GM15510 (cell line): ENCODE measurements around the gene AKAP5.

ENCODE experiments used
- POLR2A ChIP-seq: IDR thresholded peaks from 3 replicates; pipeline ENCODE4 v1.6.1; 2011; ENCODE audit warnings: borderline replicate concordance; ENCODE audit not compliant: insufficient read length; ENCODE audit errors: extremely low read depth

The AKAP5 gene

DNA sequence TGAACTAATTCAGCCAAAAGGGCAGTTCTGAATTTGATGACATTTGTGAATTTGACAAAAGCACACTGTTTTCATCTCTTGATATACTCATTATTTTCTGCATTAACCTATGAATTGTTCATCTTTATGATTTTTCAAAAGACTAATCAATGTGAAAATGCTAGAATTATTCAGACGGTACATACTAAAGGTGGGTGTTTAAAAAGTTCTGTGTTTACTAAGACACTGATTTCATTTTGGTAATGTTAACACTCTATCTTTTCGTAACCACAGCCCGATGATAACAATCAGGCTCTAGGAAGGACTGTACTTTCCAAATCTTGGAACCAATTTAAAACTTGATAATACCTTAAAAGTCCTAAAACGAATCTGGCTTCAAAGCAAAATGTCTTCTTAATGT is 9.4 kb downstream of the AKAP5 start:
- no peak for TF ChIP-seq POLR2A

DNA sequence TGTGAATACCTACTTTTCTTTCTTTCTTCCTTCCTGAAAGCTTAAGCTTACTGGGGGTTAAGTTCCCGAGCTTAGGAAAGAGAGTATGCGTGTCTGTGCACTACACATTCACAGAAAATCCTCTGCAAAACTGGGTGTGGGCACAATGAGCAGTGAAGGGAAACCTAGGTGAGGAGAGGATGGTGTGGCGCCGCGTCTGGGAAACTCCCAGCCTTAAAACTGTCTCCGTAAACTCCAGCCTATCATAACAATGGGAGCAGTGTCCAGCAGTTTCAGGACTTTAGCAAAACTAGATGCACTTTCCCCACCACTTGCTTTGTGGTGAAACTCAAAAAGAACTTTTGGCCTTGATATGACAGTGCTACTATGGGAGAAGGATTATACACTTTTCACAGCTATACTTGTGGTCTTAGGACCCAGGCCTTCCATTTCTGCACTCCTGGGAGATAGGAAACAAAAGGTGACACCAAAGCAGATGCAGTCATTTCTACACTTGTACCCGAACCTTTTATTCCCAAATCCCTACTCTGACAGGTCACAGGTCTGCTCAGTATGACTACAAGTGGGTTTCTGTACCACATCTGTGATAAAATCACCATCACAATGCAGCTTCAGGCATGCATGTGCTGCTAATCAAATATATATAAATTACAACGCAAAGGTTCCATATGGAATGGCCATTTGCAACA is 10.4 kb downstream of the AKAP5 start:
- no peak for TF ChIP-seq POLR2A

DNA sequence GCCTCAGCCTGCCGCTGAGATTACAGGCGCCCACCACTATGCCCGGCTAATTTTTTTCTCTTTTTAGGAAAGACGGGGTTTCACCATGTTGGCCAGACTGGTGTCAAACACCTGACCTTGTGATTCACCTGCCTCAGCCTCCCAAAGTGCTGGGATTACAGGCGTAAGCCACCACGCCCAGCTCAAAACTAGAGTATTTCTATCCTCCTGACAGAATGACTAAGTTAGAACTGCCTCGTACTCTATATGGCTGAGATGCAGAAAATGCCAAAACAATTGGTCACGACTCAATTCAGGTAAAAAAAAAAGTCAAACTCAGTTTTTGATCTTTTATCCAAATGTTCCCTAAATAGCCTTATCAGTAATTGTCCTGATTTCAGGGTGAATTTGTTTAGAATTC is 11.1 kb downstream of the AKAP5 start:
- TF ChIP-seq POLR2A = no peak

DNA sequence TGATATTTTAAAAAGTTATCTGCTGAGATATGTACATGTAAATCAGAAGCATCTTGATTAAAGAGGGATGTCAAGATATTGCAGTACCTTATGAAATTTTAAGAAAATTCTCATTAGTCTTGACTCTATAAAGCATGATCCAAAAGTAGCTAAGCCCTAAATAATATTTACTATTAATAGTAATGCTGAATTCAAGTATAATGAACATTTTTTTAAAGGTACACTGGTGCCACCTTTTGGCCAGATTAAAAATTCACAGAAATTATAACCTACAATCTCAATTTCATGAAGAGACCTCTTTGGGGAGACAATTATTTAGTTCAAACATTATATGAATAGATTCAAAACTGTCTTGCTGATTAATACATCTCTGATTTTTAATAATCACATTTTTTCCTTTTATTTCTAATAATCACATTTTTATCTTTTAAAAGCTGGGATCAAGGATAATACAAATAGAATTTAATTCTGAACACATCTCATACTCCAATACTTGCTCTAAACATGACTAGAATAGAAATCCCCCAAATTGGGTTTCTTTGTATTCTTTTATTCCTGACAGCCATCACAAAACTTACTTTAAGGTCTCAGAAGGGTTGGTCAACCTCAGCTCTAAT is 13.4 kb downstream of the AKAP5 start:
- TF ChIP-seq POLR2A = no peak

DNA sequence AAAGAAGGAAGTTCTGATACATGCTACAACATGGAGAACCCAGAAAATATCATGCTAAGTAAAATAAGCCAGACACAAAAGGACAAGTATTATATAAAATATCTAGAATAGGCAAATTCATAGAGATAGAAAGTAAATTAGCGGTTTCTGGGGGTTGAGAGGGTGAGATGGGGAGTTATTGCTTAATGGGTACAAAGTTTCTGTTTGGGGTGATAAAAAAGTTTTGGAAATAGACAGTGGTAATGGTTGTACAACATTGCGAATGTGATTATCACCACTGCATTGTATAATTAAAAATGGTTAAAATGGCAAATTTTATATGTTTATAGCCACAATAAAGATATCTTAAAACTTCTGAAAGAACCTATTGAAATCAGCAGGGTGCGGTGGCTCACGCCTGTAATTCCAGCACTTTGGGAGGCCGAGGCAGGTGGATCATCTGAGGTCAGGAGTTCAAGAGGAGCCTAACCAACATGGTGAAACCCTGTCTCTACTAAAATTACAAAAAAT is 23.3 kb downstream of the AKAP5 start:
- no peak for TF ChIP-seq POLR2A

DNA sequence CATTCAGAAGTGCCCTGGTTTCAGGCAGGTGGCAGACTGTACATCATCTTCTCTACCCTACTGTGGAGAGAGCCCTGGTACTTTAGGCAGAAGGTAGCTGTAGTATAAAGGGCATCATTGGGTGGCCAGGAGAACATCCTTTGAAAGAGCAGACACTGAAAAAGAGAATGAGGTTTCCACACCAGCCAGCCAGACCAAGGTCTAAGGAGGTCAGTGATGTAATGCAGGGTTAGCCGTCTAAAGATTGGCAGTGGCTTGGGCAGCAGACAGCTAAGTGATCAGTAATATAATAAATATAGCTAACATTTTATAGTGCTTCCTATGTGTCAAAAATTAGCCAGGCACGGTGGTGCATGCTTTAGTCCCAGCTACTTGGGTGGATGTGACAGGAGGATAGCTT is 26.3 kb downstream of the AKAP5 start:
- no peak for TF ChIP-seq POLR2A

DNA sequence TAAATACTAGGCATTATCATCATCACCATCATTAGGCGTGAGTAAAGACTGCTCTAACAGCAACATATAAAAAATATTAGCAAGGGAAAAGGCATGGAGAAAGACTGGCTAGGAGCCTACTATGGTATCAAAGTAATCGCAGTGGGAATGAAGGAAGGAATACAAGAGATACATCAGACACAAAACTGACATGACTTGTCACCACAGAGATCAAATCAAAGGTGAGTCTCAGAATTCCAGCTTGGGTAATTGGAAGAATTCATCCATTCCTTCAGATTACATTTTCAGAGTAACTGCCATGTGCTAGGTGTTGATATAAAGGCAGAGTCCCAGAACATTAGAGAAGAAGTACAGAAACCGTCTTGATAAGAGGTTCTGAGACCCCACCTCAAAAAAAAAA is 28.2 kb downstream of the AKAP5 start:
- TF ChIP-seq POLR2A = no peak

DNA sequence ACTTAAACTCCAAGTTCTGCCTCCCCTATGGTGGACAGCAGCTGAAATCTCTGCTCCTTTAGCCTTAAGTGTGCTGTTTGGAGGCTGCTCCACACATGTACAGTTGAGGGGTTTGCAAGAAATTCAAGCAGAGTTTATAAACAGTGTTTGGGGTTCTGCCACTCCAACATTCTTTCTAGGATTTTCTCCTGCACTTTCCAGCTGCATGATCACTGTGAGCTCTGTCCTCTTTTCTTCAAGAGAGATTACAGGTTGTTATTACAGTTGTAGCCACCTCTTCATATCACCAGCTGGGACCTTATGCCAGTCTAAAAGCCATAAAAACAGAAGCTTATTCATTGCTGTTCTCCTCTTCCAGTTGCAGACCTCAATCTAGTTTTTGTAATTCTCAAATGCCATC is 30.0 kb downstream of the AKAP5 start:
- no peak for TF ChIP-seq POLR2A

DNA sequence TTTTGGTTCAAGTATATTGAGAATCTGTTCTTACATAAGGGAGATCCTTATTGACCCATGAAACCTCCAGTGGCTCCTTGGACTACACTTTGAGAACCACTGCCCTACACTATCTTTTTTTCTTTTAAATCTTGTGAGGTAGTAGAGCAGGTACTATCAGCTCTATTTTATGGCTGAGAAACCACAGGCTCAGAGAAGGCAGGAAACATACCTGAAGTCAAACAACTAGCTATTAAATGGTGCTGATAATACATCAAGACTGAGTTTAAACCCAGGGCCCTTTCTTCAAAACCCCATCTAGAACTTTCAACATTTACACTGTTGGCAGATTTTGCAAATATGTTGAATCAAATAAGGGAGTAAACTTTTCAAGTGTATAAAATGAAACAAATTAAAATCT is 31.5 kb downstream of the AKAP5 start:
- no peak for TF ChIP-seq POLR2A

DNA sequence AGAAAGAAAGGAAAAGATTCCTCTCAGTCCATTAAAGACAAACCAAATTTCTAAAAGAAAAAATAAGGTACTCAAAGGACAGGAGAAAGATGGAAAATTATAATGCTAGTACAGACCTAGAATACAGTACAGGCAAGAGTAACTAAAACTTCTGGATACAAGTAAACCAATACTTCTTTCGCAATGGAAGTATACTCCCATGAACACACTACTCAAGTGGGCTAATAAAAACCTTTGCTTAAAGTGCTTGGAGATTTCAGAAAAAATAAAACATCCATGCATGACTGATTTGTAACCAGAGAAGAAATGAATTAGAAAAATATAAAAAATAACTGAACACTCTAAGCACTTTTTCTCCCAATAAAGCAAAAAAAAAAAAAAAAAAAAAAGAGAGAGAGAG is 34.8 kb downstream of the AKAP5 start:
- no peak for TF ChIP-seq POLR2A

DNA sequence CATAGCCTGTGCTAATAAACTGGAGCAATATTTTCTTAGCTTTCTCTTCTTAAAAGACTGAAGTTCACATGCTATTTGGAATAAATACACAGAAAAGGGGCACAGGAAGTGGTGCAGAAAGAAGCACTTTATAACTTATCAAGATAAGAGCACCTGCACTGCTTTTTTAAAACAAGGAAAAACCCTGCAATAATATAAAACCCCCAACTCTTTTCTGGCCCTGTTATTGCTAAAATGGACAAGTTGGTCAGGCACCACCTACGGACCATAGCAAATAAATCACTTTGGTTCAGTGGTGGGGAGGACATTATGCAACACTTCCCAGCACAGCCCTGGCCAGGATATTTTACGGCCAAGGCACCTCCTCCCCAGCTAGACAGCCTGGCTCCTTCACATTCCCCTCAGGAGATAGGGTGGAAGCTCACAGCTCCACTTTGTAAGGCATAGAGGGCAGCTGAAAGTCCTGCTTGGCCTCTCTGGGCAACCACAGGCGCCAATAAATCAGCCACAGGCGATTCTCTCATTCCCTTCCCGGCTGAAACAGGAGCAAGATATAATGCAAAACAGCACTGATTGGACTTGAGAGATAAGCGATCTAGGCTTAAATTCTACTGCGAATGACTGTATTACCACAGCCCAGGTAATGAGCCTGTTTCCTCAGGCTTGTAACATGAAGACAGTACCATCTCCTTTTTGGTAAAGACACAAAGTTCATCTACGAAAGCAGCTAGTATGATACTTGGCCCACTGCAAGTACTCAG is 36.3 kb downstream of the AKAP5 start:
- no peak for TF ChIP-seq POLR2A

DNA sequence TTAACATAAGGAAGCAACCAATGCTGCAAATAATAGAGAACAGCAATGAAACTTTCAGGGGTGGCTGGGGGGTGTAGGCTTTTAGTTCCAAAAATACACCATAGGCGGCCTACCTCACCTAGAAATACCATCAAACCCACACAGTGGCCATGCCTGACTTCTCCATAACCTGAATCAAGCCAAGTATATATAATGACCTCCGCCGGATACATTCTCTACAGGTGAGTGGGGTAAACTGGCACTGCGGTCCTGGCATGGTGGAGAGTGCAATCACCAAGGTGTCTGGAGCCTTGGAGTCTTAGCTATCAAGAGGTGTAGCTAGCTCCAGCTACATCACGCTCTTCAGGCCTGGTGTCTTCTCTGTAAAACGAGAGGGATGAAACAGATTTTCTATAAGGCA is 37.2 kb downstream of the AKAP5 start:
- TF ChIP-seq POLR2A = no peak

DNA sequence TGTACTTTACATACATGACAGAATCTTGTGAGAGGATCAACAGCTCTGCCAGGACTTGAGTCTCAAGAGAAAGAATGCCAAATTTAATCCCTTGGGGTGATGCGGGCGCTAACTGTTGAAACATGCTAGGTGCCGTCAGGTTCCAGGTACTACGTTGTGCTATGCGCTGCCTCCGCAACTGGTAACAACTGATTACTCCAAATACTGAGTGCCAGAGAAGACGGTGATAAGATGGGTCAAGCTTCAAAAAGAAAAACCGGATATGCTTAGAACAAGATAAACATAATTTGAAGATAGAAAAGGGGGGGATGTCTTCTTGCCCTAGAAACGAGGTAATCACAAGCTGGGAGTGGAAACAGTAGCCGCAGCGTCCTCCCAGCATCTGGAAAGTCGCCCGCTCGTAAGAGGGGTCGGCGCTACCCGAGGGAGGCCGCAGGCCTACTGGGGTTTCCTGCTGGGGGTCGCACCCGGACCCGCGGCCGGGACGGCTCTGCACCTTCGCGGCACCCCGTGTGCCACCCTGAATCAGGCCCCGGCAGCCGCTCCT is 37.7 kb downstream of the AKAP5 start:
- no peak for TF ChIP-seq POLR2A

DNA sequence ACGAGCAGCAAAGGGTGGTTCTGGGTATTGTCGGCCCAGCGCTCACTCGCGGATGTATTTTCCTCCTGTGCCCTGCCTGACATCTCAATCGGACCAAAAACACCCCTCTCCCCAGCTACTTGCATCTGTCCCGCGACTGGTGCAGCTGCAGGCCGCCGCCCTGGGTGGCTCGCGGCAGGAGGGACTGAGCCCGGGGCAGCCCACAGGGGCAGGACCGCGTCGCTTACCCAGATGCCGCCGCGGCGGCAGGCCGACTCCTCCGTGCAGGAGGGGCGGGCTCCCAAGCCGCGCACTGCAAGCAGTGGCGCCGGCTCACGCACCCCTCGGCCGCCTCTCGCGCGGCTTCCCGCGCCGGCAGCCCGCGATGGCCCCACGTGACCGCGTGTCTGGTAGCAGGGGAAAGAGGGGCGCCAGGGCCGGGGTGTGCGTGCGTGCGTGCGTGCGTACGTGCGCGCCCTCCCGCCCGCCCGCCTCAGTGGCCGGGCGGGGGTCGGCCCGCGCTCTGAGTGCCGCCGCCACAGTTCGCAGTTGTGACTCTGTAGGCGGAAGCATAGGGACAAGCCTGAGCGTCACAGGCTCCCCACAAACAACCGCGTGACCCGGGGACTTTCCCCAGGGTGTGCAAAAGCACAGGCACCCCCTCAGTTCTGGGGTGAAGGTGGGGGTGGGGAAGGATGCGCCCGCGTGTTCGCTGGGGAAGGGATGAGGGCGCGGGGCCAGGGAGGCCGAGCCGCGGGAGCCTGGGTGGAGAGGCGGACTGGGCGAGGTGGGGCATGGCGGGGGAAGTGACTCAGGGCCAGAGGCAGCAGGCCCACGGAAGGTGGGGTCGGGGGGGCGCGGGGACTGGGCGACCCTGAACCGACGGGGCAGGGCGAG is 38.4 kb downstream of the AKAP5 start, which contains the start of gene ZBTB25:
ZBTB25 (minus strand) TSS at position 405 of the 876 bp plus-strand sequence. CDS start 13,305 bp downstream, outside the sequence.
- peak; percentile 67 for TF ChIP-seq POLR2A

DNA sequence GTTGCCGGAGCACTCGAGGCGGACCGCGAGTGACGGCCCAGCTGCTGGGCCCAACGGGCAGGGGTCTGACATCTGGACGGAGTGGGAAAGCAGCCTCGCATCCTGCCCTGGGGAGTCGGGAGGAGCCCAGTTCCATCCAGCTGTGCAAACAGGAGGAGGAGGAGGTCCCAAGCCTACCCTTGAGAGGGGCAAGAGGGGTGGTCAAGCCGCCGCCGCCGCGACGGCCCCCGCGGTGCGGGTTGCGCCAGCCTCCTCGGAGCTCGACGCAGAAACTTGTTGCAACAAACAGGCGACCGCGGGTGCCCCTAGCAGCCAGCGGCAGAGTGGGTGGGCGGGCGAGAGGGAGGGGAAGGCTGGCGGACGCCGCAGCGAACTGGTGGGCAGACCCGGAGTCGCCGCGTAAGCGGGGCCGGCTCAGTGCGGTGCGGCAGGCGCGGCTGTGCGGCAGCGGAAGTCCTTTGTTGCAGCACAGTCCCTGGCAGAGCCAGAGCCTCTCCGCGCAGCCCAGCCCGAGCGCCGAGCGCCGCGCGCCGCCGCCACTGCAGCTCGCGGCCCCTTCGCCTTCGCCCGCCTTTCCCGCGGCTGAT is 39.1 kb downstream of the AKAP5 start, which contains the start of gene ZBTB1:
ZBTB1 (plus strand) TSS at position 461 of the 587 bp plus-strand sequence. CDS start 16,735 bp downstream, outside the sequence.
- peak; percentile 70 for TF ChIP-seq POLR2A
